IPS-20b (cell line): ENCODE measurements around the gene ADARB2.

Experiments used
- H3K27ac ChIP-seq: one replicate; pipeline ENCODE4 v1.5.1; 2013; ENCODE audit warnings: low read length
- H3K27me3 ChIP-seq: 2 replicates; pipeline ENCODE4 v1.6.1; 2013; ENCODE audit warnings: mild to moderate bottlenecking, low read length, inconsistent platforms; ENCODE audit not compliant: insufficient read depth
- H3K36me3 ChIP-seq: 2 replicates; pipeline ENCODE4 v1.6.1; 2013; ENCODE audit warnings: low read depth, mild to moderate bottlenecking, inconsistent platforms, low read length, moderate library complexity; ENCODE audit not compliant: insufficient read depth
- H3K4me1 ChIP-seq: 2 replicates; pipeline ENCODE4 v1.6.1; 2013; ENCODE audit warnings: mild to moderate bottlenecking, control low read depth, inconsistent platforms, low read length, moderate library complexity; ENCODE audit not compliant: insufficient read depth
- H3K4me3 ChIP-seq: 2 replicates; pipeline ENCODE4 v1.5.1; 2013; ENCODE audit warnings: mild to moderate bottlenecking, low read length, inconsistent platforms
- H3K9ac ChIP-seq: 2 replicates; pipeline ENCODE4 v1.6.1; 2013; ENCODE audit warnings: low read depth, mild to moderate bottlenecking, inconsistent platforms, low read length, moderate library complexity
- H3K9me3 ChIP-seq: 2 replicates; pipeline ENCODE4 v1.6.1; 2013; ENCODE audit warnings: mild to moderate bottlenecking, low read depth, low read length, inconsistent platforms; ENCODE audit not compliant: insufficient read depth

ADARB2 gene

DNA sequence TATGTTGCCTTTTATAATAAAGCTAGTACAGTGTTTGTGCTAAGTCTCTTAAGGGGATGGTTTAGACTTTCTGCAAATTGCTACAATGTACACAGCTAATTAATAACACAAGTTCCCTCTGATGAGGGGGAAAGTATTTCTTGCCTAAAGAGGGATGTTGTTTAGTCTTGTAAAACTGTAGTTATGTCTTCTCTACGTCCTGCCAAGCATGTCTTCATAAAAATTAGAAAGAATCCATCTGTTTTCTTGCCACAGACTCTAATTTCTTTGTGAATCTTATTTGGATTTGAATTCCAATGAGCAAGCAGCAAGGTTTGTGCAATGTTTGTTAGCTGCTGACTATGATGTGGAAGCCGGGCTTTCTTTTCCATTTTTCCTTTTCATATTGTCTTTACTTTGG lies 28.2 kb downstream of the ADARB2 start:
- no peaks in the 10 kb centered on the region for H3K27me3 ChIP-seq
- no peak overlapping the region for H3K27ac ChIP-seq
- no peaks in the 10 kb centered on the region for H3K4me1 ChIP-seq
- H3K9ac ChIP-seq: no peak overlapping the region
- H3K4me3 ChIP-seq: no peak overlapping the region
- H3K36me3 ChIP-seq: no peaks in the 10 kb centered on the region
- peaks cover 8% of the 10 kb centered on the region for H3K9me3 ChIP-seq

DNA sequence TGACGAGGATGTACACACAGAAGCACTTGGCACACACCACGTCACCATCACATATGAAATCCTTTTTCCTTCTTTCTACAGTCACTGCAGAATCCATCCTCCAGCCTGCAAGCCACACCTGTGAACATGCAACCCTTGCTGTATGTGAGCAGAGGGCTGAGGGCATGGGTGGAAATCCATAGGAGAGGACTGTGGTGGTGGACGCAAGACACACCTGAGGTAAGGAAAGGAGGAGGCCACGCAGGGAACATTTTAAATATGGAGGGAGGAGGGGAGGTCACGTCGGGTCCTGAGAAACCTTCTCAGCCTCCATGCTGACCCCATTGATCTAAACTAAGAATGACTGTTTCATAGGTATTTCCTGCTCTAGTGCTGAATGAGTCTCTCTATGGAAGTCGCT lies 28.6 kb downstream of the ADARB2 start:
- no peaks in the 10 kb centered on the region for H3K36me3 ChIP-seq
- H3K27me3 ChIP-seq: no peaks in the 10 kb centered on the region
- no peak overlapping the region for H3K9ac ChIP-seq
- H3K9me3 ChIP-seq: peaks cover 11% of the 10 kb centered on the region
- H3K27ac ChIP-seq: no peak overlapping the region
- H3K4me3 ChIP-seq: no peak overlapping the region
- no peaks in the 10 kb centered on the region for H3K4me1 ChIP-seq

DNA sequence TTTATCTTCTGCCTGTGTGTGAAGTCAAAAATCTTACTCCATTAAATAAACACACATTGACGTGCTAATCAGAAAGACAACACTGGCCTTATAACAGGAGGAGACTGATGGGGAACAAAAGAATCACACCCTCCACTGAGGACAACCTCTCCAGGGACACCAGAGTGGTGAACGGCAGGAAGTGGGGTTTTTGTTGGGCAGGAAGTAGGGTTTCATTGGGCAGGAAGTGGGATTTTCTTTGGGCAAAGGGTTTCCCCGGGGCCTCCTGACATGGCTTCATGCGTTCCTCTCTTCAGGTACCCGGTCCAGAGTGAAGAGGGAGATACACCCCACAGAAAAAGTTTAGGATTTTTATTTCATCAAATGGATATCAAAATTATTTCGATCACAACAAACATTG lies 30.6 kb downstream of the ADARB2 start:
- Histone ChIP-seq H3K36me3 (no peaks in the 10 kb centered on the region), H3K4me3 (no peak overlapping the region), H3K9me3 (peaks cover 22% of the 10 kb centered on the region), H3K27me3 (no peaks in the 10 kb centered on the region), H3K9ac (no peak overlapping the region), H3K4me1 (no peaks in the 10 kb centered on the region), H3K27ac (no peak overlapping the region)

DNA sequence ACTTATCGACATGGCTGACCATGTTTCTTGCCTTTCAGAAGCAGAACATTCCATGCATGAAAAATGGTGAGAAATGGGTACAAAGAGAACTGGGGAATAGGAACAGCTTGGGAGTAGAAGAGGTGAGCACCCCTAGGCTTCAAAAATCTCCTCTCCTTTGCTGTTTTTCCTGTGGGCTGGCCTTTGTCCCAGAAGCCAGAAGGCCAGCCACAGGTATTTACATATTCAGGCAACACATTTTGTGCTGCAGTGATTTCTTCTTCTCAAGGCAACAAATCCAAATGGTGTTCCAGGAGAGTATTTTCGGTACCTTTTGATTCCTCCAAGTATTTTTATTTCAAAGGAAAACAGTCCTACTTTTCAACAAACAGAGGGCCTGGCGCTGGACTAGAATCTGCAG lies 31.1 kb downstream of the ADARB2 start:
- Histone ChIP-seq H3K9me3 (peaks cover 22% of the 10 kb centered on the region), H3K36me3 (no peaks in the 10 kb centered on the region), H3K4me1 (no peaks in the 10 kb centered on the region), H3K27me3 (no peaks in the 10 kb centered on the region), H3K4me3 (no peak overlapping the region), H3K27ac (no peak overlapping the region), H3K9ac (no peak overlapping the region)

DNA sequence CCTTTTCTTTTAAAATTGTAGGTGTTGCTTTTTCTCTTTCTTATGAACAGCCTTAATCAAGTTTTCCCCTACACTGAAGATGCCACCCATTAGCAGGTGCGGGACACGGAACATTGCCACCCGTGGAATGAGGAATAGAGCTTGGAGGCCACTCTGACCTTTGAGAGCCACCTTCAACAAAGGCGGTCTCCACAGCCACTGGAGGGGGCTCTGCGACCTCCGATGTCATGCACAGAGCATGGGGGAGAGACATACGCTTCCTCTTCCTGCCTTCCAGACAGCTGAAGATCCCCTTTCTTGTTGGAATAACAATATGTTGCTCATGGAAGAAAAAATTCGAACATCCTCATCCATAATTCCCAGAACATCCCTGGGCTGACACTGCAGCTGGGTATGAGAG lies 39.1 kb downstream of the ADARB2 start:
- Histone ChIP-seq H3K27ac (no peak overlapping the region), H3K4me3 (no peak overlapping the region), H3K9ac (no peak overlapping the region), H3K36me3 (no peaks in the 10 kb centered on the region), H3K27me3 (no peaks in the 10 kb centered on the region), H3K9me3 (peaks cover 7% of the 10 kb centered on the region; the same call in 1 of the 2 replicates), H3K4me1 (no peaks in the 10 kb centered on the region)

DNA sequence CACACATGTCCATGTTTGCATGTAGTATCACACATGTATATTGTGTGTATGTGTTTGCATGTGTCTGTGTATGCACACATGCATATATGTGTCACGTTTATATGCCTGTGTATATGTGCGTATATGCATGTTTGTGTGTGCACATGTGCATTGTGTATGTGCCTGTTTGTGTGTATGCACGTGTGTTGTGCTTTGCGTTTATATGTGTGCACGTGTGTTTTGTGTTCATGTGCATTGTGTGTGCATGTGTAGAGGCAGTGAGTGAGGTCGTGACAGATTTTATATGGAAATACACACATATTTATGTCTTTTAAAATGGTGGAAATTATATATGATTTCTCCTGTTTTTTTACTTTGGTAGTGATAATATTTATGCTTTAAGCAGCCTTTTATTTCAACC lies 41.2 kb downstream of the ADARB2 start:
- no peaks in the 10 kb centered on the region for H3K9me3 ChIP-seq
- no peak overlapping the region for H3K4me3 ChIP-seq
- no peaks in the 10 kb centered on the region for H3K27me3 ChIP-seq
- no peaks in the 10 kb centered on the region for H3K36me3 ChIP-seq
- no peaks in the 10 kb centered on the region for H3K4me1 ChIP-seq
- no peak overlapping the region for H3K9ac ChIP-seq
- no peak overlapping the region for H3K27ac ChIP-seq

DNA sequence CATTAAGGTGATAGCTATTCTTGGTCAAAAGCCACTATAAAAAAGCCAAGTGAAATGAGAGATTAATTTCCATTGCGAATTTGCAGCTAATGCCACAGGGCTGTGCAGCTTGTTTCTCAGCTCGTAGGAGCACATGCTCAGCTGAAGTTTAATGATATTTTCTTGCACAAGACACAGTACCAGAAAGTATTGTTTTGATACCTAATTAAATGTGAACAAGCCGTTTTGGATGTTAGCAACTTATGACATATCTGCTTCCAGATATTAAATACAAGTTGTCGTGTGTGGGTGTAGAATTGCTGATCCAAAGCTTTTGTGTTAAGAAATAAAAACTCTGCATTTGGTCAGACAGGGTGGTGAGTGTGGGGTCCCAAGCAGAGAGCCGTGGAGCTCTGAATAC lies 47.2 kb downstream of the ADARB2 start:
- Histone ChIP-seq H3K27ac (no peak overlapping the region), H3K4me3 (no peak overlapping the region), H3K4me1 (no peaks in the 10 kb centered on the region), H3K9ac (no peak overlapping the region), H3K27me3 (no peaks in the 10 kb centered on the region), H3K36me3 (no peaks in the 10 kb centered on the region), H3K9me3 (peaks cover 9% of the 10 kb centered on the region; the same call in 1 of the 2 replicates)

DNA sequence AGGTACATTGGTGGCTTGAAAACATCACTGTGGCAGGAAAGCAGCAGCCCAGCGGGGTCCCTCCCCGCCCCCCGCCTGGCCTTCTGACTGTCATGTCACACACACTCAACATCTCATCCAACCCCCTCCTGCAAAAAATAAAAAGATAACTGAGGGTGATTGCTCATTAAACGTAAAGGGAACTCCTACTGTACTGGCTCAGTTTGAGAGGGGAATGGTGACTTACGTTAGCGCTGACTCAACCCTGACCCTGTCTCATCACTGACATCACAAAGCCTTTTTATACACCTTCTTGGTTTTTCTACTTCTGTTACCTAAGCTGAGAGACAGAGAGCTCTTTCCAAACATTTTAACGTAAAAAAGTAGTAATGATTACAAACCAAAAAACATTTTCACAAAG lies 48.8 kb downstream of the ADARB2 start:
- H3K36me3 ChIP-seq: no peaks in the 10 kb centered on the region
- H3K27ac ChIP-seq: no peak overlapping the region
- no peak overlapping the region for H3K9ac ChIP-seq
- no peak overlapping the region for H3K4me3 ChIP-seq
- H3K9me3 ChIP-seq: peaks cover 9% of the 10 kb centered on the region; the same call in 1 of the 2 replicates
- no peaks in the 10 kb centered on the region for H3K4me1 ChIP-seq
- H3K27me3 ChIP-seq: no peaks in the 10 kb centered on the region

DNA sequence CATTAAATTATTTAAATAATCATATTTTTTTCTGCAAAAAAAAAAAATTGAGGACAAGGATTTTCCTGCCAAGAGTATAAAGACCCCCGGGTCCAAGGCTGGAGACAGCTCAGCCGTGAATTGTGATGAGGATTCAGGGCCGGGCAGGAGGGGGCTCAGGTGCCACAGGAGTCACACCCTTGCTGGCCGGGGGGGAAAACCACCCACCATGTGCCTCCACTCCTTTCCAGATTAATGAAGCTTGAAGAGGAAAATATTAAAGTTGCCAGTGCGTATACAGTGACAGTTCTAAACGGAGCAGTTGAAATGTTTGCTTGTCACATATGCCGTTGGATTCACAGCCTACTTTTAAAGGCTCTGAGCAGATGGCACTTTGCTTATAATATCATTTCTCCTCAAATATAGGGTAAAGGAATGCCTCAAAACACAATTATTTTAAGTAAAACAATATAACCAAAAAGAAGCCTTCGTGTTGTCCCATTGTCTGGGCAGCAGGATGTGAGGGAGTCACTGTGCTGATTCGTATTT lies 49.6 kb downstream of the ADARB2 start:
- no peaks in the 10 kb centered on the region for H3K36me3 ChIP-seq
- H3K4me3 ChIP-seq: no peak overlapping the region
- no peak overlapping the region for H3K27ac ChIP-seq
- no peaks in the 10 kb centered on the region for H3K4me1 ChIP-seq
- peaks cover 9% of the 10 kb centered on the region; the same call in 1 of the 2 replicates for H3K9me3 ChIP-seq
- H3K27me3 ChIP-seq: no peaks in the 10 kb centered on the region
- no peak overlapping the region for H3K9ac ChIP-seq

DNA sequence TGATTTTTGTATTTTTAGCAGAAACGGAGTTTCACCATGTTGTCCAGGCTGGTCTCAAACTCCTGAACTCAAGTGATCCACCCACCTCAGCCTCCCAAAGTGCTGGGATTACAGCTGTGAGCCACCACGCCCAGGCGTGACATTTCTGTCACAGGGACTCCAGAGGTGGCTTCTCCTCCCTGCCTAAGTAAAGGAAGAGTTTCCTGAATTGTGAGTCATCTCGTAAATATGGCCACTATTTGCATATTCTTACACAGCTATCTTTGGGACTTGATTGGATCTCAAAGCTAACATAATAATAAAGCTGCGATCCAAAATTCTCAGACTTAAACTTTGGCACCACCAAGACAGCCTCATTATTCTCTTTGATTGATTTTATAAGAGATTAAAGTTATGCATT lies 50.1 kb downstream of the ADARB2 start:
- H3K4me1 ChIP-seq: no peaks in the 10 kb centered on the region
- H3K36me3 ChIP-seq: no peaks in the 10 kb centered on the region
- H3K27ac ChIP-seq: no peak overlapping the region
- peaks cover 9% of the 10 kb centered on the region; the same call in 1 of the 2 replicates for H3K9me3 ChIP-seq
- no peak overlapping the region for H3K9ac ChIP-seq
- no peaks in the 10 kb centered on the region for H3K27me3 ChIP-seq
- no peak overlapping the region for H3K4me3 ChIP-seq

DNA sequence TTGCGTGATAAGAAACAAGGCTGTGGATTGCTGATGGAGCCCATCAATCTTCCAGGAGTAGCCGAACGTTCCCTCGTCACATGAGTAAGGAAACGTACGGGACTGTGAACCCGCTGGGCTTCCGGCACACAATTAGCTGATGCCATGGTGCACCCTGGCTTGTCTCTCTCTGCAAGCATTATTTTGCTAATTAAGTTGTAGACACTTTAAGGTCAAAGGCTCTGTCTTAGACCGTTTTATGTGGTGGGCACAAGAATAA lies 50.9 kb downstream of the ADARB2 start:
- Histone ChIP-seq H3K4me1 (no peaks in the 10 kb centered on the region), H3K36me3 (no peaks in the 10 kb centered on the region), H3K4me3 (no peak overlapping the region), H3K9ac (no peak overlapping the region), H3K9me3 (peaks cover 9% of the 10 kb centered on the region; the same call in 1 of the 2 replicates), H3K27ac (no peak overlapping the region), H3K27me3 (no peaks in the 10 kb centered on the region)

DNA sequence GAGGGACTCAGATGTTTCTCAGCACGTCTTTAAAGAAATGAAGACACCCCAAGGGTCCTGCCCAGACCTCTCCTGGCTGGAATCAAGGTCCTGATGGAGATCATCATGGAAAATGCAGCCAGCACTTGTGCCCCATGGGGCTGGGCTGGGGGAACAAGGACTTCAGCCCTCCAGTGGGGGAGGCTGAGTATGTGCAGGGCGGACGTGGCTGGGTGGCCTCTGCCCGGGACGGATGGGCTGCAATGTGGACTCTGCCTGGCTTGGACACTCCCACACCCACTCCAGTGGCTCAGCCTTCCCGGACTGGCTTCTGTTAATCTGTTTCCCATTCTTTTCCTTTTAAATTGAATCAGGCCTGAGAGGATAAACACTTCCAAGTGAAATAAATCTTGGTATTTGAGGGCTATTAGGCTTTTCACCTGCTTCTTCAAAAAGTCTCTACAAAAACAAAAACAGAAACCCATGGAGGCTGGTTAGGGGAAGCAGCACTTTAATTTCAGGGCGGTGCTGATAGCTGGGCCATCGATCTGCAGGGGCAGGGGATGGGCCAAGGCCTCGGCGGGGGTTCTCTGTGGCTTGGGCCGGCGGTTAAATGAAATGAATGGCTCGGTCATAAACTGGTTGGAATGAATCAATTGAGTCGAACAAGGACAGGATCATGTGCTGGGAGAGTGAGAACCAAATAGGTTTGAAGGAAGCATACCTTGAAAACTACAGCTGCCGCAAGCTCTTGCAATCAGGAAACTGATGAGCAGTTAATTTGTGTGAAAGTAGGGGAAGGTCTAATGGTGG lies 51.4 kb downstream of the ADARB2 start:
- Histone ChIP-seq H3K27ac (no peak overlapping the region), H3K36me3 (no peaks in the 10 kb centered on the region), H3K4me1 (no peaks in the 10 kb centered on the region), H3K9me3 (peaks cover 9% of the 10 kb centered on the region; the same call in 1 of the 2 replicates), H3K4me3 (no peak overlapping the region), H3K27me3 (no peaks in the 10 kb centered on the region), H3K9ac (no peak overlapping the region)
